SIG-M5 treated with dmso at 0.1 percent for 504 hours (cell line): ENCODE data around the gene BDH1.
"Not testable (repeated sequence)": the region's sequence is repeated elsewhere in the genome, so short reads cannot be mapped to it uniquely, and the experiment has no call there.

Experiments used
- DNase-seq: peaks from one replicate; lab custom pipeline; 2025; ENCODE audit not compliant: unreplicated experiment; lab: John Stamatoyannopoulos, UW

BDH1 gene

GRCh38 chr3:197555281-197556261 lies at the start of gene BDH1:
Gene BDH1, minus strand, starts transcription at chr3:197555968. Its CDS starts 9,525 bp downstream, at chr3:197546443.
- DNase-seq, result peak; percentile 56

GRCh38 chr3:197603317-197603933 lies 47.7 kb upstream of the BDH1 start:
- no peak for DNase-seq

GRCh38 chr3:197602351-197602750 lies 46.6 kb upstream of the BDH1 start:
- not testable (repeated sequence) for DNase-seq

GRCh38 chr3:197601566-197601840 lies 45.7 kb upstream of the BDH1 start:
- DNase-seq, result not testable (repeated sequence)

GRCh38 chr3:197600796-197601565 lies 45.2 kb upstream of the BDH1 start:
- no peak for DNase-seq

- no peak for DNase-seq
These were observed 43.5 kb upstream of the BDH1 start for GRCh38 chr3:197599089-197599765.

- DNase-seq, result no peak
These were observed 42.7 kb upstream of the BDH1 start for GRCh38 chr3:197598404-197598980.

GRCh38 chr3:197597335-197597734 lies 41.6 kb upstream of the BDH1 start:
- no peak for DNase-seq

GRCh38 chr3:197595470-197596185 lies 39.9 kb upstream of the BDH1 start:
- DNase-seq, result no peak

- no peak for DNase-seq
These were observed 37.2 kb upstream of the BDH1 start for GRCh38 chr3:197593046-197593380.

- no peak for DNase-seq
These were observed 36.7 kb upstream of the BDH1 start for GRCh38 chr3:197592361-197593045.

GRCh38 chr3:197591816-197592215 lies 36.0 kb upstream of the BDH1 start:
- DNase-seq, result no peak

- DNase-seq, result no peak
These were observed 34.7 kb upstream of the BDH1 start for GRCh38 chr3:197590313-197590962.

GRCh38 chr3:197589545-197589944 lies 33.8 kb upstream of the BDH1 start:
- DNase-seq, result no peak

- not testable (repeated sequence) for DNase-seq
These were observed 31.0 kb upstream of the BDH1 start for GRCh38 chr3:197586768-197587167.

GRCh38 chr3:197586181-197586580 lies 30.4 kb upstream of the BDH1 start:
- DNase-seq, result no peak

- no peak for DNase-seq
These were observed 29.0 kb upstream of the BDH1 start for GRCh38 chr3:197584733-197585132.

GRCh38 chr3:197583371-197583770 lies 27.6 kb upstream of the BDH1 start:
- no peak for DNase-seq

GRCh38 chr3:197580253-197580691 lies 24.5 kb upstream of the BDH1 start:
- no peak for DNase-seq
